GM23338 (cell line): ENCODE data around the gene CCDC184.

ENCODE experiments used
- CREB1 ChIP-seq: fragments of 250-450 bp; sonication (Bioruptor Pico); IDR thresholded peaks from 2 replicates; pipeline ENCODE4 v1.5.0; 2020; ENCODE audit warnings: low read depth, mild to moderate bottlenecking, moderate library complexity
- CTCF ChIP-seq, 2 experiments: fragments of 200-600 bp in 1 of 2; sonication (generic) in 1 of 2; conservative IDR thresholded peaks; 2 replicates each; pipeline versions ENCODE4 v1.5.1 to v1.6.1; 2016 to 2017; ENCODE audit warnings: antibody characterized with exemption in 2 of 2, low read depth in 2 of 2, mild to moderate bottlenecking in 2 of 2, moderate library complexity in 1 of 2
- ETS1 ChIP-seq: IDR thresholded peaks from 2 replicates; pipeline ENCODE4 v1.6.1; 2016; ENCODE audit warnings: antibody characterized with exemption
- EZH2 ChIP-seq: fragments of 200-600 bp; sonication (generic); IDR thresholded peaks from one replicate; pipeline ENCODE4 v1.8.0; 2017; ENCODE audit warnings: antibody characterized with exemption, mild to moderate bottlenecking, low read depth; ENCODE audit not compliant: unreplicated experiment
- EZH2phosphoT487 ChIP-seq: fragments of 200-600 bp; sonication (generic); IDR thresholded peaks from one replicate; pipeline ENCODE4 v1.8.1; 2018; ENCODE audit warnings: antibody characterized with exemption; ENCODE audit not compliant: unreplicated experiment
- JUNB ChIP-seq: IDR thresholded peaks from one replicate; pipeline ENCODE4 v1.6.1; 2016; ENCODE audit warnings: antibody characterized with exemption; ENCODE audit not compliant: unreplicated experiment
- NANOG ChIP-seq: IDR thresholded peaks from 2 replicates; pipeline ENCODE4 v1.6.1; 2016; ENCODE audit warnings: antibody characterized with exemption, borderline replicate concordance
- POLR2AphosphoS5 ChIP-seq: IDR thresholded peaks from 2 replicates; pipeline ENCODE4 v1.6.1; 2016; ENCODE audit warnings: antibody characterized with exemption, low read depth
- REST ChIP-seq: IDR thresholded peaks from one replicate; pipeline ENCODE4 v1.6.1; 2018; ENCODE audit warnings: antibody characterized with exemption; ENCODE audit not compliant: unreplicated experiment
- ZNF114 ChIP-seq: fragments of 250-450 bp; sonication (Bioruptor Pico); IDR thresholded peaks from 2 replicates; pipeline ENCODE4 v1.5.0; 2020; ENCODE audit warnings: mild to moderate bottlenecking, moderate library complexity

DNA sequence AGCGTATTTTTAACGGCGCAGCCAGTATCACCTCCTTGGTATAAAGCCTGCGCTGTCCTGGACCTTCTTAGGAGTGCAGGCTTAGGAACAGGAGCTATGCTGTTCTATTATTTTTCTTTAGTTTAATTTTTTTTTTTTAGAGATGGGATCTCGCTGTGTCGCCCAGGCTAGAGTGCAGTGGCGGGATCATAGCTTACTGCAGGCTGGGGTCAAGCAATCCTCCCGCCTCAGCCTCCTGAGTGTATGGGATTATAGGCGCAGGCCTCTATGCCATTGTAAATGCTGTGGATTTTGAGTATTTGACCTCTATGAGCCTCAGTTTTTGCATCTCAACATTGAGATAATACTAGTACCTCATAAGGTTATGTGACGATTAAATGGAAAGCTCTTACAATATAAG is 15.5 kb downstream of the CCDC184 start:
- TF ChIP-seq EZH2 (peak; percentile 7), CTCF (conservative IDR thresholded peaks at IDR 0.05; ENCODE audit: low read depth in 2 of 2) (no peak), POLR2AphosphoS5 (no peak), REST (no peak), EZH2phosphoT487 (no peak), CREB1 (no peak), NANOG (no peak), JUNB (no peak), ETS1 (no peak), ZNF114 (no peak)
